ENCODE measurements around the gene PDZD4. TPM values are rescaled to one million over a fixed set of nuclear protein-coding genes. Genes with fewer than 3 reads are reported as not detected.

PDZD4 gene
- total RNA-seq, 3 donors from 2014 or later (not counting 1 experiment from before 2014, with no cell fraction given) = 101 to 177 (median 157) TPM

- no peaks in the 10 kb centered on the region for H3K27me3 ChIP-seq (ENCODE audit: control insufficient read depth, insufficient read depth, low read length)
- no peak for DNase-seq
- no peak for ATAC-seq
- H3K9me3 ChIP-seq (ENCODE audit: control insufficient read depth, insufficient read depth, low read length) = no peaks in the 10 kb centered on the region
- no peak overlapping the region for H3K4me3 ChIP-seq (ENCODE audit: low read length)
- H3K4me1 Mint-ChIP-seq = peaks cover 0 to 20% of the 10 kb centered on the region in 2 donors
- 81% methylated on average over 14 of the region's 22 CpGs for WGBS (ENCODE audit: insufficient coverage)
- no peaks in the 10 kb centered on the region for H3K27me3 Mint-ChIP-seq (ENCODE audit: low read depth in 2 of 2)
- peaks cover 18% of the 10 kb centered on the region for H3K4me1 ChIP-seq (ENCODE audit: control insufficient read depth, insufficient read depth, low read length)
- no peaks in the 10 kb centered on the region for H3K36me3 ChIP-seq (ENCODE audit: control insufficient read depth, insufficient read depth, low read length)
- H3K9me3 Mint-ChIP-seq = no peaks in the 10 kb centered on the region
- intact Hi-C loops (cut with micrococcal nuclease) = no loop called here
- H3K36me3 Mint-ChIP-seq = no peaks in the 10 kb centered on the region
- H3K27ac ChIP-seq (ENCODE audit: low read length) = no peak overlapping the region
- TF ChIP-seq CTCF (IDR thresholded peaks at IDR 0.05) = no peak
- H3K27ac Mint-ChIP-seq = no peak overlapping the region
- H3K4me3 Mint-ChIP-seq = no peak overlapping the region
Observed at GRCh38 chrX:153768311-153769157, 61.8 kb downstream of the PDZD4 start.

GRCh38 chrX:153767674-153768055 is 62.7 kb downstream of the PDZD4 start:
- DNase-seq (no peak), ATAC-seq (no peak)
- Histone ChIP-seq H3K27ac (ENCODE audit: low read length) (no peak overlapping the region), H3K9me3 (ENCODE audit: control insufficient read depth, insufficient read depth, low read length) (no peaks in the 10 kb centered on the region), H3K27me3 (ENCODE audit: control insufficient read depth, insufficient read depth, low read length) (no peaks in the 10 kb centered on the region), H3K4me3 (ENCODE audit: low read length) (no peak overlapping the region), H3K4me1 (ENCODE audit: control insufficient read depth, insufficient read depth, low read length) (peaks cover 18% of the 10 kb centered on the region), H3K36me3 (ENCODE audit: control insufficient read depth, insufficient read depth, low read length) (no peaks in the 10 kb centered on the region)
- no peaks in the 10 kb centered on the region for H3K9me3 Mint-ChIP-seq
- peaks cover 0 to 20% of the 10 kb centered on the region in 2 donors for H3K4me1 Mint-ChIP-seq
- no peak overlapping the region for H3K4me3 Mint-ChIP-seq
- H3K36me3 Mint-ChIP-seq = no peaks in the 10 kb centered on the region
- TF ChIP-seq CTCF (IDR thresholded peaks at IDR 0.05) = no peak
- intact Hi-C loops (cut with micrococcal nuclease) = no loop called here
- no peak overlapping the region for H3K27ac Mint-ChIP-seq
- WGBS (ENCODE audit: insufficient coverage) = 92% methylated on average over 20 of the region's 20 CpGs
- H3K27me3 Mint-ChIP-seq (ENCODE audit: low read depth in 2 of 2) = no peaks in the 10 kb centered on the region

- Histone ChIP-seq H3K4me1 (ENCODE audit: control insufficient read depth, insufficient read depth, low read length) (peaks cover 18% of the 10 kb centered on the region), H3K36me3 (ENCODE audit: control insufficient read depth, insufficient read depth, low read length) (no peaks in the 10 kb centered on the region), H3K9me3 (ENCODE audit: control insufficient read depth, insufficient read depth, low read length) (no peaks in the 10 kb centered on the region), H3K27me3 (ENCODE audit: control insufficient read depth, insufficient read depth, low read length) (no peaks in the 10 kb centered on the region), H3K27ac (ENCODE audit: low read length) (no peak overlapping the region), H3K4me3 (ENCODE audit: low read length) (no peak overlapping the region)
- Mint-ChIP-seq H3K27ac (no peak overlapping the region), H3K4me3 (no peak overlapping the region), H3K27me3 (ENCODE audit: low read depth in 2 of 2) (no peaks in the 10 kb centered on the region), H3K4me1 (peaks cover 0 to 20% of the 10 kb centered on the region in 2 donors), H3K9me3 (no peaks in the 10 kb centered on the region), H3K36me3 (no peaks in the 10 kb centered on the region)
- 92% methylated on average over 56 of the region's 56 CpGs for WGBS (ENCODE audit: insufficient coverage)
- TF ChIP-seq CTCF (IDR thresholded peaks at IDR 0.05) = no peak
- DNase-seq (no peak), ATAC-seq (no peak)
- intact Hi-C loops (cut with micrococcal nuclease) = no loop called here
Observed at GRCh38 chrX:153766871-153767673, 63.3 kb downstream of the PDZD4 start.
